GM21786 (cell line): ENCODE measurements around the gene HPS3.
A peak's percentile ranks its signal among the peaks of the same experiment; 100 is the strongest.
"Not testable (repeated sequence)": the region's sequence is repeated elsewhere in the genome, so short reads cannot be mapped to it uniquely, and the experiment has no call there.

Experiments
- ATAC-seq: cut with Tn5 transposase; IDR thresholded peaks from one replicate; pipeline ENCODE4 v1.9.1; 2021; ENCODE audit not compliant: unreplicated experiment

HPS3 gene

DNA sequence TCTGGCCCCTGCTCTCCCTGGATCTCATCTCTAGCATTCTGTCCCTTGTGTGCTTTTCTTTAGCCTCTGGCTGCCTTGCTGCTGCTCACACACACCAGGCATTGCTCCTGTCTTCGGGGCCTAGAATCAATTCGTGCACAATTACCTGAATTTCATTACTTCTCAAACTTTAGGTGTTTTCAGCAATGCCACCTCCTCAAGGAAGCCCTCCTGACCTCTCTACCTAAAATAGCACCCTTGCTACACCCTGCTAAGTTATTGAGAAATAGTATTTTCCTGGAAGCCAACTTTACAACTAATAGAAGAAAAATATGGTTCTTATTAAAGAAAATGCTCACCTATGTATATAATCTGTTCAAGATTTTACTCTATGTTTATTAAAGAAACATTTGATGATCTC is 51.7 kb downstream of the HPS3 start:
- ATAC-seq: no peak

DNA sequence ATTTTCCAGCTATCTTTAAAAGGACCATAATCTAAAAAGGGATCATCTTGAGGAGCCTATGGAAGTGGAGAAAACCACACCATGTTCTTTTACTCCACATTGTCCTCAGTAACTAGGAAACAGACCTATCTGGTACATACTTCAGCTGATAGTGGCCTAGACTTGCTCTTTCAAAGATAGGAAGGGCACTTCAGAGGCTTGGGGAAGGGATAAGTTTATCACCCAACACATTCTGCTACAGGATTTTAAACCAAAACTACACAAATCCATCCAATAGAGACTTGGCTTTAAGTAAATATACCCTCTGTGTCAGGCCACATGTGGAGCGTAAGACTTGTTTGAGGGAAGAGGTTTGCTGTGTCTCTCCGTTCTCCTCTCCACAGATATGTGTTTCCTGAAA is 56.8 kb downstream of the HPS3 start:
- ATAC-seq: no peak

DNA sequence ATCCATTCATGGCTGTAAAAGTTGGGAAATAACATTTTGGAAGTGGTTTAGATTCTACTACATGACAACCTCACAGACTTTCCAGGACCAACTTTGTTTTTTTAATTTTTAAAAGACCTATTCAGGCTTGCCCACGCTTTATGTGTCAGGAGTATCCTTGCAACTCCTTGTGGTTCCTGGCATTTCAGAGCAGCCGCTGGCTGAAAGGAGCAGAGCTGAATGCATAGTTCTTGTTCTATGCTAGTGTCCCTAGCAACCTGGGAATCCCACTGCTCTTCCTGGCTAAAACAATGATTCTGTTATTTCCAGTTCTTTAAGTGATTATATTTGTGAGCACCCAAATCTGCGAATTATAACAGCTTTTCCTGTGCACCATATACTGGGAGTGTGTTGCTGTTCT is 57.3 kb downstream of the HPS3 start:
- ATAC-seq: no peak

DNA sequence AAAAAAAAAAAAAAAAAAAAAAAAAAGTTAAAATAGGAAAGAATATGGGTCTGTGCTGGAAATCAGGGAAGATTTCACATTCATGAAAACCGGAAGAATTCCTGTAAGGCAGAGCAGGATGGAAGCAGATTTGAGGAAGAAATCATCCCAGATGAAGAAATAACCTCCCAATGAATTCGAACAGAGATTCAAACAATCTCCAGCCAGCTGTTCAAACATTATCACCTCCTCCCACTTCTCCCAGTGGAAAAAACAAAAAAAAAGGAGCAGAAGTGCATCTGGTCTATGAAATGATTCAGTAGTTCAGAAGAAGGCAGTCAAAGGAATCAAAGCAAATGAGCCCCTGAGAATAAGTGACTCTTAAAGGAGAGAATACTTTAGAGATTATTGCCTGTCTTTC is 59.1 kb downstream of the HPS3 start:
- no peak for ATAC-seq

DNA sequence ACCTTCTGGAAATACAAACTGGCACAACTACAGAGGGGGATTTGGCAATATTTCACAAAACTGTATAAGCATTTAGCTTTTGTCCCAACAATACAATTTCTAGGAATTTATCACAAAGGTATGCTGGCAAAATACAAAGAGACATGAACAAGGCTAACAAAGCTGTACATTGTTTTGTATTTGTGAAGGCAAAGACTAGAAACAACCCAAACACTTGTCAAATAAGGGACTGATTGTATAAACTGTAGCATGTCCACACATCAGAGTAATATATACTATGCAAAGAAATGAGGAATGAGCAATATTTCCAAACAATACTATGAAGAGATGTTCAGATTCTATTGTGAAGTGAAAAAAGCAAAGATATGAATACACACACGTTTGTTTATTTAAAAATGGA is 65.8 kb downstream of the HPS3 start:
- ATAC-seq: no peak

DNA sequence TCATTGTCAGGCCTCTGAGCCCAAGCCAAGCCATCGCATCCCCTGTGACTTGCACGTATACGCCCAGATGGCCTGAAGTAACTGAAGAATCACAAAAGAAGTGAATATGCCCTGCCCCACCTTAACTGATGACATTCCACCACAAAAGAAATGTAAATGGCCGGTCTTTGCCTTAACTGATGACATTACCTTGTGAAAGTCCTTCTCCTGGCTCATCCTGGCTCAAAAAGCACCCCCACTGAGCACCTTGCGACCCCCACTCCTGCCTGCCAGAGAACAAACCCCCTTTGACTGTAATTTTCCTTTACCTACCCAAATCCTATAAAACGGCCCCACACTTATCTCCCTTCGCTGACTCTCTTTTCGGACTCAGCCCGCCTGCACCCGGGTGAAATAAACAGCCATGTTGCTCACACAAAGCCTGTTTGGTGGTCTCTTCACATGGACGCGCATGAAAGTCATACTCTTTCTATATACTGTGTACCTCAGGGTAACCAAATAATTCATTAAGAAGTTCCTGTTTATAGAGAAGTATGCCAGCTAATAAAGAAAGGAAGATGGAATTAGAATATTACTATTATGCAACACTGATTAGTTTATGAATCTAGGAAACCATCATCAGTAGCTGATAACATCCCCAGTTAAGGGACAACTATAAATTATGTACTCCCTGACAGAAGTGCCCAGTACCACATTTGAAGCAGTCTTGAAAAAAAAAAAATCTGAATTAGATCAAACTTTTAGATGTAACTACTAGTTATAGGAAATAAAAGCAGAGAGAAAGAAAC is 67.6 kb downstream of the HPS3 start:
- ATAC-seq: not testable (repeated sequence)

DNA sequence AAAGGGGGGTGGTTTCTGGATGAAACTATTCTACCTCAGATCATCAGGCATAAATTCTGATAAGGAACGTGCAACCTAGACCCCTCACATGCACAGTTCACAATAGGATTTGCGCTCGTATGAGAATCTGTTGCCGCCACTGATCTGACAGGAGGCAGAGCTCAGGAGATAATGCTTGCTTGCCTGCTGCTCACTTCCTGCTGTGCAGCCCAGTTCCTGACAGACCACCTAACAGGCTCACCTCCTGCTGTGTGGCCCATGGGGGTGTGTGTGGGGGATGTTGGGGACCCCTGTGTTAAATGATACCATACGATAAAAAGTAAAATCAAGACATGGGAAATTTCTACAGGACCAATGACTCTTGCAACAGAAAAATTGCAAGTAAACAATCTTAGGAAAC is 68.2 kb downstream of the HPS3 start:
- ATAC-seq: no peak

DNA sequence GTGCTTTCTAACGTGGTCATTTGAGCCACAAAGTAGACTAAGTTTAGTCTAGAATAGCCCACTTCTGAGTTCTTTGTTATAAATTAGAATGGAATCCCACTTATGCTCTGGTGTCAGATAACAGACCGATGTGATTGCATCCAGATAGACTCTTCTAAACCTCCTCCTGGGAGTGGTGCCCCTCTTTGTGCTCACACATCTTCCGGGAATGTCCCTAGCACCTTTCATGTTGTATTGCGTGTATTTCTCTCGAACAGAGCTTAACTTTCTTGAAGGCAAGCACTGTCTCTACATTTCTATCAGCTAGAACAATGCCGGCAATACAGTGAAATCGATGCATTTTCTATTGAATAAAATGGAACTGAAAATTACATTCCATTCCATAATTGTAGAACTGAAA is 69.2 kb downstream of the HPS3 start:
- ATAC-seq: no peak

DNA sequence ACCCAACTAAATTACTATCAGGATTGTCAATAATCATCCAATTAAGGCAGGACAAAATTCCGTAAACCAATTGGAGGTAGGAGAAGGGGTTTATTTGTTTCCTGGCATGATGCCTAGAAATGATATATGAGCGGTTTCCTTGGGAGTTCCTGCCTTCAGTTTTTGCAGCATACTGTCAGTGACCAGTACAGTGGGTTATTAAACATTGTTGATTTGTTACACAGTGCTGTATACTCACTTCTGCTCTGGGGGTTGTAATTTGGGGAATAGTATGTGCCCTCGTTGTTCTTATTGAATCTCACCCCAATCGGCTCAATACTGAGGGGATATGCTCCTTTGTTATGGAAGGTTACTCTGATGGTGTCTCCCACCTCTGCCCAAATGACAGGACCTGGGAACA is 70.0 kb downstream of the HPS3 start:
- ATAC-seq: no peak

DNA sequence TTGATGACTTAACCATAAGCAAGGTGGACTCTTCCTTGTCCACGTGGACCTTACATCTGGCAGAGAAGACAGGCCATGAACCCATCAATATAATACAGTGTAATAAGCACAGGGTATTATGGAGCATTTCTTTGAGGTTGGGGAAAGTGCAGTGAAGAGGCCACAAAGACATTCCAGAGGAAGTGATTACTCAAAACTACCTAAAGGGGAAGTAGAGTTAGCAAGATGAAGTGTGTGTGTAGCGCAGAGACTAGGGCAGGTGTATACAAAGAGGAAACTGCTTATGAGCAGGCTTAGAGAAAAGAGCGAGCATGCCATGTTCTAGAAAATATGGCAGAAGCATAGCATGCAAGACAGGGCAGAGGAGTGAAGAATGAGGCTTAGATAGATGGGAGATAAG is 74.3 kb downstream of the HPS3 start:
- peak; percentile 98 for ATAC-seq

DNA sequence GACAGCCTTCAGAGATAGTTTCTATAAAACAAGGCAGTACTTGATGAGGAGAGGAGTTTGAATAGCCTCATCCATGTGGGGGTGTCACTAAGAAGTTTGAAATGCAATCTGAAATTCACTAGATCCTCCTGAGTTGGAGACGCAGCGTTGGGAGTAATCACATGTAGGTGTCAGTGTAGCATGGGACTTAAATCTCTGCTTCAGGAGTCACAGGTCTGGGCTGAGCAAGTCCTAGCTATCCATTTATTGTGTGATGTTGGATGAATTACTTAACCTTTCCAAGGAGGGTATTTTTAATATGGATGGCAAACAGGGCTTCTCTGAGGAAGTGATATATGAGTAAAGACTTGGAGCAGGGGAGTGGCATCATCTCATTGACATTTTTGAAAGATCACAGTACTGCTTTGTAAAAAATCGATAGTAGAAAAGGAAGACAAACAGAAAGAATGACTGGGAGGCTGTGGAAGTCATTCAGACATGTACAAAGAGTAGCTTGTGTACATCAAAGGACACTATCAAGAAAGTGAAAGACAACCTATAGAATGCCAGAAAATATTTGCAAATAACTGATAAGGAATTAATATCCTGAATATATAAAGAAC is 75.1 kb downstream of the HPS3 start:
- no peak for ATAC-seq

DNA sequence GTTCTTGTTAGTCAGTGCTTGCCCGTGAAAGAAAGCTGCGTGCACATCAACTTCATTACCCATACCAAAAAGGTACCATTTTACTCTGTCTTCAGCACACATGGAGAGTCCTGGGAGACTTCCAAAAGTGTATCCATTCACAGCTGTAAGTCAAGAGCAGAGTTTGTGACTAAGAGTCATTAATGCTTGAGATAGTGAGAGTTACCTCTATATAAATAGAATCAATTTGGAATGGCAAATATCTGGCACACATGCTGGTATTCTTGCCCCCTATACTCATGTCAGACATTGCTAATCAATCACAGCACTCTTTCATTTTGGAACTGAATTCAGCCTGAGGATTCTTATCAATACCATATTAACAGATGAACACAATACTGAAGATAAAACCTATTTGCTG is 78.0 kb downstream of the HPS3 start:
- no peak for ATAC-seq

DNA sequence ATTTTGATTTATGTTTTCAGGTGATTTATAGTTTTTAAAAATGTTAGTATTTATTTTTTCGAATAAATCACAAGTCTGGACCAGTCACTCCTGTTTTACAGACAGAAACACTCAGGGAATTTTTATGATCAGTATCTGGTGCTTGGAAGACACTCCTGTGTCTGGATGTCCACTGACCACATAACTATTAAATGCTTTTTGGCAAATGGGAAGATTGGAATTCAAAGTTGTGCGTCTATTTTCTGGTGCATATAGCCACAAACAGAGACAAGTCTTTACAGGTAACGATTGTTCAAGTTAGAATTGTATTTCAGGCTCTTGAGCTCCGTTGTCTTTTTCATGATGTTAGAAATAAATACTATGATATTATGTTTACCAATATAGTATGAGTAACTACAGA is 80.0 kb downstream of the HPS3 start:
- ATAC-seq: no peak

DNA sequence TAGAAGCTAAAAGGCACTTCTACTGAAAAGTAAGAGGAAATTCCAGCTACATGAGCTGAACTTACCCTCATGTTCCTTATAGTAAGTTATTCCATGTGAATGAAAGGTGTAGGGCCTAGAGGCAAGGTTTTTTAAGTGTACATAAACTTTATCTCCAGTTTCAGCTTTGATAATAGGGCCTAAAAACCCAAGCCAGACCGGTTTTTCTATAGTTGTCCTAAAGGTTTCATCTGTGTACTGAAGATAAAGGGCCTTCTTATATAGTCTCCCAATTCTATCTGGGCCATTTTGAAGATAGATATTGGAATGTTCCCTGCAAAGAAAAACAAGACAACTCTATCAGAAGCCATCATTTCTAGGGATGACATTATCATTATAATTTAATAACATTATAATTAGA is 82.9 kb downstream of the HPS3 start:
- no peak for ATAC-seq

DNA sequence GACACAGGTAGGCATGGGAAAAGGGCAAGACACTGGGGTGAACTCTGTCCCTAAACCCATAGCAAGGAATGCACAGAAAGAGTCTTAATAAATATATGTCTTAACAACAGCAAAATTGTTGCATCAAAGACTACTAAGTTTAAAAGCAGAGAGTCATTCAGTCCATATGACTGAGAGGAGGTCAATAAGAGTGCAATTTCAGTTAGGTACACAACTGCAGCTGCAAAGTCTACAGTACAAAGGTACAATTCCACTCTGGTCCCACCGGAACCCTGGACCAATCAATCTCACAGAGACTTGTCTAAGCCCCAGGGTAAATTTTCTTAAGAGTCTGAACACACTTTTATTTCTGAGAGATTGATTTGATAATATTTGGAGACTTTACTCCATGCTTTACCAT is 85.3 kb downstream of the HPS3 start:
- ATAC-seq: no peak

DNA sequence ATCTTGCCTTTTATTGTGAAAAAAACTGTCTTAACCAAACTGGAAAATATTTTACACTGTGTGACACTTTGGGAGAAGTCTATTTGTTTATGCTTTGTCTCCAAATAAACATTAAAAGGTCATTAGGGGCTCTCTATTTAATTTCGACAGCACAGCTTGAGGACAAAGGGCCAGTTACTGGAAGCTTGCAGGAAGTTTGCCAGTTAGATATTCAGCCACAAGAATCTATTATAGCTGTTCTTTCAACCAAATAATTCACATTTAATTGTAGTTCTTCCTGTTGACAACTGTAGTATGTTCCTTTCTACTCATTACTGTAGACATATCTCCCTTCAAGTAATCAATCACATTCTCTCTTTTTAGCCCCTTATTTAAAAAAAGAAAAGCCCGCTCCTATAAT is 86.1 kb downstream of the HPS3 start:
- no peak for ATAC-seq

DNA sequence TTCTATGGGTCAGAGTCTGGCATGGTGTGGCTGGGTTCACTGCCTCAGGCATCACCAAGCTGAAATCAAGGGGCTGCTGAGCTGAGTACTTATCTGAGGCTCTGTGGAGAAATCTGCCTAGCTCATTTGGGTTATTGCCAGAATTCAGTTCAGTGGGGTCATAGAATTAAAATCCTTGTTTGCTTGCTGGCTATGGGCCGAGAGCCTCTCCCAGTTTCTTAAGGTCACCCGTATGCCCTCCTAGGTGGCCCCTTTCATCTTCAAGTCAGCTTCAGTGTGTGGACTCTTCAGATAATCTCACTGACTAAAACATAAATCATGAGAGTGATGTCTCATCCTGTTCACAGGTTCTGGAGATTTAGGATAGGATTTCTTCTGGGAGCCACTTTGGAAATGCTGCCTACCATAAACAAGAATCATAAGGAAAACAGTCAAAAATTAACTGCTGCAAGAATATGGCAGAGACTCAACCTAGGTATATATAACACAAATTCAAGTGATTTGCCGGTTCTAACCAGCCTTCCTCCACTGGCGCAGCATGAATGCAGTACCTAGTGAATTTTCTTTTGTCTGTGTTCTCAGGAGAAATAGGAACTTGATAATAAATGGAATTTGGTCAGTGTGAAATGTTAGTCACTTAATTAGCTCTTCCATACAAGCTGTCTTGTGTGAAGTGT is 86.9 kb downstream of the HPS3 start:
- ATAC-seq: no peak

DNA sequence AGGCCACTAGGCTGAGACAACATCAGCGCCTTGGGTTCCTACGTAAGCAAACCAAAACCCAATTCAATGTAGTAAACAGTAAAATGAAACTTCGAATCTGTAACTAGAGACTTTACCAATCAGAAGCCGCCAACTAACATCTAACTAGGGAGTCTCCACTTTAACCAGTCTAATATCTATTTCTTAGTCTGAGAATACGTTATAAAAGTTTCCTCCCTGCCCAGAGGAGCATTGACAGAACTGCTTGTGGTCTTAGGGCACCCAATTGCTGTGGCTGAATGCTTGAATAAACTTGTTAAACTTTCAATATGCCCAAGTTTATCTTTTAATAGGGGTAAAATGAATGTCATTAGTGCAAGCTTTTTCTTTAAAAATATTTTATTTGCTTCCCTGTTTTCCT is 87.9 kb downstream of the HPS3 start:
- no peak for ATAC-seq

DNA sequence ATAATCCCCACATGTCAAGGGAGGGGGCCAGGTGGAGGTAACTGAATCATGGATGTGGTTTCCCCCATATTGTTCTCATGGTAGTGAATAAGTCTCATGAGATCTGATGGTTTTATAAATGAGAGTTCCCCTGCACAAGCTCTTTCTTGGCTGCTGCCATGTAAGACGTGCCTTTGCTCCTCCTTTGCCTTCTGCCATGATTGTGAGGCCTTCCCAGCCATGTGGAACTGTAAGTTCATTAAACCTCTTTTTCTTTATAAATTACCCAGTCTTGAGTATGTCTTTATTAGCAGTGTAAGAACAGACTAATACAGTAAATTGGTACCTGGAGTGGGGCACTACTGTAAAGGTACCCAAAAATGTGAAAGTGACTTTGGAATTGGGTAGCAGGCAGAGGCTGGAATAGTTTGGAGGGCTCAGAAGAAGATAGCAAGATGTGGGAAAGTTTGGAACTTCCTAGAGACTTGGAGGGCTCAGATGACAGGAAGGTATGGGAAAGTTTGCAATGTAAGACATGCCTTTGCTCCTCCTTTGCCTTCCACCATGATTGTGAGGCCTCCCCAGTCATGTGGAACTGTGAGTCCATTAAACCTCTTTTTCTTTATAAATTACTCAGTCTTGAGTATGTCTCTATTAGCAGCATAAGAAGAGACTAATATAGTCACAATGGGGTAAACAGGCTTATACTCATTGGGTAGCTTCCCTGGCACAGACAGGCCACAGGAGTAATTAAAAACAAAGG is 90.1 kb downstream of the HPS3 start:
- not testable (repeated sequence) for ATAC-seq

DNA sequence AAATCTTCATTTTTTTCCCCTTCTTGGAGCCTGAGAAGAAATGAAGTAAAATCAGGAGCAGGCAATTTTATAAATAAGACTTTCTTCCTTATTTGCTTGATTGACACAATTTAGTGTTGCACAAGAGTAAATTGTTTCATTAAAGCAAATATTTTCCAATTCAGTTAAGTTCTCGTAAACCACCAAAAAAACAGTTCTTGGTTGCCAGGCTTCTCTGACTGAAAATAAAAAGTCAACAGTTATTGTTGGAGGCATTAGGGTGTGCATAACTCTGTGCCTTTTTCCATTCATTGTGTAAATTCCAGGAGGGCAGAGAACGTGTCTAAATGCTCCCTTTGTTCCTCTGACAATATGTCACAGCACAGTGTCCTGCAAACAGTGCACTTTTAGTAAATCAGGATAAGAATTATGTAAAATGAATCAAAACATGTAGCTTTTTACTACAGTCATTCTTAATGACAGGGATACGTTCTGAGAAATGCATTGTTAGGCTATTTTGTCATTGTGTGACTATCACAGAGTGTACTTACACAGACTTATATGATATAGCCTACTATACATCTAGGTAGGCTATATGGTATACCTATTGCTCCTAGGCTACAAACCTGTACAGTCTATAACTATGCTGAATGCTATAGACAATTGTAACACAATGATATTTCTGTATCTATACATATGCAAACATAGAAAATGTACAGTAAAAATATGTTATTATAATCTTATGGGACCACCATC is 92.5 kb downstream of the HPS3 start, which contains the start of gene CP:
TSS of gene CP (minus strand) at position 47 of the 735 bp plus-strand sequence. CDS start at position 10, 37 bp downstream.
- ATAC-seq: no peak
